Stimulated activated CD8-positive, alpha-beta memory T cell treated with anti-CD3 and anti-CD28 coated beads, Interleukin-15, amount 100 ng/mL, for 48 hours (primary cell): ENCODE results near the gene CDC40.

ENCODE experiments used
- DNase-seq, 2 donors: peaks; one replicate each; pipeline ENCODE4 v3.0.0-alpha.2; 2020; ENCODE audit warnings: low read depth in 2 of 2

The CDC40 gene

DNA sequence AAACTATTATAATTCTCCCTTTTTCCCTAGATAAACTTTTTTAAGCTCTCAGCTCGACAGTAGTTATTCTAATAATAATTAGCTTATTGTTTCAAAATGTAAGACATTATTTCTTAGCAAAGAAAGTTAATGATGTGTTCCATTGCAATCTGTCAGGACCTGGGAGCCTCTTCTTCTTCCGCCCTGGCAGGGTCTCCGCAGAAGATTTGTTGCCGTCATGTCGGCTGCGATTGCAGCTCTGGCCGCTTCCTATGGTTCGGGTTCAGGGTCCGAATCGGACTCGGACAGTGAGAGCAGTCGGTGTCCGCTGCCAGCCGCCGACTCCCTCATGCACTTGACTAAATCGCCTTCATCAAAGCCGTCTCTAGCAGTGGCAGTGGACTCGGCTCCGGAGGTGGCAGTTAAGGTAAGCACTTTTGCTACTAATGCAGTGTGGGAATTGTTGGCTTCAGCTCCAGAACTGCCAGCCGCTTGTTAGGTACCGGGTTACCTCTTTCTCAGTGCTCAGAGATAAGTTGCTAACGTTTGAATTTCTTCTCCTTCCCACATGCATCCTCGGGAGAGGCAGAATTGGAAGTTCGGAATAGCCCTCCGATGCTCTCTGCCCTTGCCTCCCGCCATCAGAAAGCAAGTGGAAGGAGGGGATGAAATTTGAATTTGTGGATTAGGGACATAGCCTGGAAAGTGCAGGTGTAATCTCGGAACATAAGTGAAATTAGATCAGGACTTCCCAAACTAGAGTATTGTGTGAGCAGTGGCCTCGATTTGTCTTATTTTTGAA, at the start of gene CDC40:
Gene CDC40, plus strand, starts transcription at position 200 of the 781 bp plus-strand sequence. Its CDS starts 18 bp downstream, at position 218.
- DNase-seq = peak; percentile 19 to 22

DNA sequence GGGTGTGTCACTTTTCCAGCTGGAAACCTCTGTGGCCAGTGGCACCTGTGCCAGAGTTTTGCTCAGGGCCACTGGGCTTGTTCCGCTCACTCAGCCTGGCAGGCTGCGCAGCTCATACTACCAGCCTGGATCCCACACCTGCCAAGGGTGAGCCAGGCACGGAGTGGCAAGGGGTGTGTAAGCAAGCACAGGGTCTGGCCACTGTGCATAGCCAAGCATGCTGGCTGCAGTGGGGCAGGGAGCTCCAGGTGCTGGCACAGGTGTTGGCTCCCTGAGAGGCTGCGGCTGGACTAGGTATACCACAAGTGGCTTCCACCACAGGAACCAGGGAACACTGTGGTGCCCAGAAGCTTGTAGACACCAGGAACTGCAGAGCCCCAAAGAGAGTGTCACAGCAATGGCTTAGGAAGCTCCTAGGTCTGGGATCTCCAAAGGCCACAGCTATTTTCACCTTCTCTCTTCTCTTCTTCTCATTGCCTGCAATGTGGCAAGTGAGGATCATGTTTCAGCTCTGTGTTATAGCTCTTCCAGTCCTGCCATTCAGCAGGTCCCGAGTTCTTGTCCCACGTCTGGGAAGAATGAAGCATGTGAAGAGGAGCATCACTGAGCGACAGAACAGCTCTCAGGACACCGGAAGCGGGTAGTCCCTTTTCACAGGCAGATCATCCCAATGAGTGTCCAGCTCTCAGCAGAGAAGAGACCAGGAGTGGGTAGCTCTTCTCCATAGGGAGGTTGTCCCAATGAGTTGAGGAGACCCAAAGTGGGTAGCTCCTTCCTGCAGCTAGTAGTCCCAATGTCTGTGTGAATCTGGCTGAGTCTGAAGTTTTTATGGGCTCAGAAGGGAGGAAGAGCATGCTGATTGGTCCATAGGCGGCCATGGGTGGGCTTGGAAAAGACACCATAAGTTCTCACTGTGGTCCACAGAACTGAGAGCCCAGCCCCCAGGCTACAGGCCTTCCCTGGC, 42.0 kb upstream of the CDC40 start:
- DNase-seq = no peak

DNA sequence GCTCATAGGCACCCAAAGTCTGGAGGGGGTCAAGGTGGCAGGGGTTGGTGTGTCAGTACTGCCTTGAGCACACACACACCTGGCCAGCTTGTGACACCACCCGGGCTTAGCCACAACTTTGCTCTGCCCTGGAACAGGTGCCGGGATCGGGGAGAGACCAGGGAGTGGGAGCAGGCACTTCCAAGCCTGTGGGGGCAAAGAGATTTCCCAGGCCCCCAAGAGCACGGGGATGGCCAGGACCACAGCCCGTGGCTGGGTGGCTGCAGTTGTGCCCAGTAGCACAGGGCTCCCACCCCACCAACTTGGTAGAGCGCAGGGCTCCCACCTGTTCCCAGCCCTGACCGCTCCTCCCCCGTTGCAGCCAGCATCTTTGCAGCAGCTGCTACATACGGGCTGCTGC, 41.2 kb upstream of the CDC40 start:
- DNase-seq = no peak

DNA sequence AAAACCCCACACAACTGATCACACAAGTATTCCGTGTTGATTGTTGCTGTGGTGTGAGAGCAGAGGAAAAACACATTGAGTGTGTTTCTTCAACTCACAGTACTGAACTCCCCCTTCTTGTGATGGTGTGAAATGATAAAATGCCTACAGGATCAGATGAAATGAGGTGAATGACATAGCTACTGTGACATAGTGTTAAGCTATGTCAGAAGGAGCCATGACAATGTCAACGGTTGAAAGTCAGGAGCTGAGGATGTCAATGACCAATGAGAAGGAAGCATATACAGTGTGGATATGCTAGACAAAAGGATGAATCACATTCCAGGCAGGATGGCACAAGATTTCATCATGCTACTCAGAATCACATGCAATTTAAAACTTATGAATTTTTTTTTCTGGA, 39.6 kb upstream of the CDC40 start:
- no peak for DNase-seq

DNA sequence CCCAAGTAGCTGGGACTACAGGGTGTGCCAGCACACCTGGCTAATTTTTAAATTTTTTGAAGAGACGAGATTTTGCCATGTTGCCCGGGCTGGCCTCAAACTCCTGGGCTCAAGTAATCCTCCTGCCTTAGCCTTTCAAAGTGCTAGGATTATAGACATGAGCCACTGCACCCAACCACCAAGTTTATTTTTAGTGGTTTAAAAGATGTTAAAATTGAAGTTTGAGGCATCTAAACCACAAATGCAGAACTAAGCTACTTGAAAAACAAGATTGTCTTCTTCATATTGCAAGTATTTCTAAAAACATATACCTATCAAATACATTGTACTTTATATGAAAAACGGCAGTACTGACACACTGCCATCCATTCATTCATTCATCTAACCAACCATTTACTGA, 32.4 kb upstream of the CDC40 start:
- DNase-seq = no peak

DNA sequence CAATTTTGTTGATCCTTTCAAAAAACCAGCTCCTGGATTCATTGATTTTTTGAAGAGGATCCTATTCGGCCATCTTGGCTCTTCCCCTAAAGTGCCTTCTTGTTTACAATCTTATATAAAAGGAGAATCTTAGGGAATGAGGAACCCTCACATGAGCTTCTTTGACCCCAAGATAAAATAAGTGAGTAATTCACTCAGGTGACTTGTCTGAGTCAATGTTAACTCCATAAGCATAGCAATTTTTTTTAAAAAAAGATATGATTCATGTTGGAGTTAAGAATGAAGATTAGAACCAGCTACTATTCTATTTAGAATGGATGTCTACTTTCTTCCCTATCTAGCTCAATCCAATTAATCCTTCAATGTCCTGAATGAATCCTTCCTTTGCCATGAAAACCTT, 21.7 kb upstream of the CDC40 start:
- no peak for DNase-seq

DNA sequence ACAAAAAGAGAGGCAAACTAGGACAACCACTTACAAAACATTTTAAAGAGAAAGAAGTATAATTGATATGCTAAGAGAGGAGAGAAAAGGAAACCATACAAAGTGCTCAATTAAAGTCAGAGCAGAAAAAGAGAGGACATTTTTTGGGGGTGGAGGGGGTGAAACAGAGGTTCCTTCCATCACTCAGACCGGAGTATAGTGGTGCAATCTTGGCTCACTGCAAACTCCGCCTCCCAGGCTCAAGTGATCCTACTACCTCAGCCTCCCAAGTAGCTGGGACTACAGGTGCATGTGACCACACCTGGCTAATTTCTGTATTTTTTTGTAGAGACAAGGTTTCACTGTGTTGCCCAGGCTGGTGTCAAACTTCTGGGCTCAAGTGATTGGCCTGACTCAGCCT, 10.1 kb upstream of the CDC40 start:
- DNase-seq = no peak

DNA sequence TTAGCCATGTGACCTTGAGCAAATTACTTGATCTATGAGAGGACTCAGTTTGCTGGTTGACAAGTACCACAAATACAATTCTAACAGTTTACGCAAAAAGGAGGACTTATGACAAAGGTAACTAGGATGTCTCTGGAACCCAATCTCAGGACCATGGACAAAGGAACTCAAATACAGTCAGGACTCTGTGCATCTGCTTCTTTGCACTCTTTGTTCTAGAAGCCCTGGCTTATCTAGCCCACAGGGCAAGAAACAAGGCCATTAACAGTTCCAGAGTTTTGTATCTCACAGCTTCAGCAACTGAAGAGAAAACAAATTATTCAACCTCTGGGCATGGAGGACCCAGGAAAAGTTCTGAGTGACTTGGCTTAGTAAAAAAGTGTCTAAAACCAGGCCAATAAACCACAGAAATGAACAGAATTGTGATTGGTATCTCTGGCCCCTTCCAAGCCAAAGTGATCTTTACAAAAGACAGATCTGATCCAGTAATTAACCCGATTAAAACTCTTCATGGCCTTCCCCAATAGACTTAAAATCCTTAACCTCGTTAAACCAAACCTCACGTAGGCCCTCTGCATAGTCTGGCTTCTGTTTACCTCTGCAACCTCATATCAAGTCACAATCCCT, 6.6 kb upstream of the CDC40 start:
- DNase-seq = no peak

DNA sequence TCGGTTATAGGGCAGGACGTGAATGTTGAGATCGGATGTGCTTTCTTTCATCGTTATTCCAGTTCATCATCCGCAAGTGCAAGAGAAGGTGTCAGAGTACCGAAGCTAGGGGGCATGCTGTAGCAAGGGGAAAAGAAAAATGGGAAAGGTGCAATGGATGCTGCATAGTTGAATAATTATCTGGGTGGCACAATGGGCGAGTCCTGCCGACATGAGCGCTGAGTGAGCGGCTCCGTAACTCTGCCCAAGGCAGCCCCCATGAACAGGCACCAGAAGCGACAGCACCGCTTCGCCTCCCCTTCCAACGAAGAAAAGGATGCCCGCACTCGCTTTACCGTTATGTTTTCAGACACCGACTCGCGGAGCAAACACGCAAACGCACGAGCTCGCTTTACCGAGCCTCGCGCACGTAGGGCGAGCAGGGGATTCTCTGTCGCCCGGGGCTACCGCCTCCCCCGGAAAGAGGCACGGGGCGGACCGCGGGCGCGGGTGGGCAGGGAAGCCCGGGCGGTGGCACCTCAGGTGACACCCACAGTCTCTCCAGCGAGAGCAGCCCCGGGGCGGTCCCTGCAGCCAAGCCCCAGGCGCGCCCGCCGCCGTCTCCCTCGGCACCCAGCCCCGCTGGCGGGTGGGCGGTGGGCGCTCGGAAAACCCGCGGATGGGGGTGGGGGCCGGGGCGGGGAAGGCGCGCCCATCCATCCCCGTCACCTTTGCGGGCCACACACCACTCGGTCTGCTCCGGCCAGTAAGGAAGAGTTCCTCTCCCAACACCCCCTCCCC, 1.4 kb upstream of the CDC40 start:
- DNase-seq = peak; percentile 32 to 44

DNA sequence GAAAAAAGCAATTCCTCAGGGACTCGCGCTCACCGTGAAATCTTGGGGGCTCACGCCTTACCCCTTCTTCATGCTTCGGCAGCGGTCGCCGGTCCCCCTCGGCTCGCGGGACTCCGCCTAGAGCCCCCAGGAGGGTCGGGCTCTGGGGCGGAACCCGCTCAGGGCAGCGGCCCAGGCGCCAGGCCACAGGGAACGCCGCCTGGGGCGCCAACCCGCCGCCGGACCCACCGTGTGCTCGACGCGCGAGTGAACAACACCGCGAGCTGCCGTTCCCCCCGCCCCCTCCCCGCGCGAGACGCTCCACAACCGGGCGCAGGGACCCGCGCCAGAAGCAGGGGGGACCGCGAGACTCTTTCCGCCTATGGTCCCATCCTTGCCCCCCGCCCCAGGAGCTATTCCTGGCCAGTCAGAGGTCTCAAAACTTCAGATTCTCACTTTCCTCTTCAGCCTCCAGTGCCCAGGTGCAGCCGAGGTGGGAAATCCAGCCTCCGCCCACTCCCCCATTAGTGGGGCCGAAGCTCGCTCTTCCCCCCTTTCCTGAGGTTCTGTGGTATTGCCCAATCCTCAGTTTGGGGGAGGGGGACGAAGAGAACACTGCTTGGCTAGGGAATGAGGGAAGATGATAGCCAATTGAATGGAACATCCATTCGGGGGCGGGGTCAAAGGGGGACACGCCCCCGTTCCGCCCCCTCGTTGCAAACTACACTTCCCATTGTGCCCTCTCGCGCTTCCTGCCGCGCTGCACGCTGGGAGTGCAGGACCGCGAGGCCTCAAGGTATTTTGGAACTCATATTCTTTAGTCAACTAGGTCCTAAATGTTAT, 610 bp upstream of the CDC40 start, which contains the start of gene WASF1:
Gene WASF1, minus strand, starts transcription at position 265 of the 822 bp plus-strand sequence. CDS start 52,069 bp downstream, outside the sequence.
- peak; percentile 83 to 87 for DNase-seq

DNA sequence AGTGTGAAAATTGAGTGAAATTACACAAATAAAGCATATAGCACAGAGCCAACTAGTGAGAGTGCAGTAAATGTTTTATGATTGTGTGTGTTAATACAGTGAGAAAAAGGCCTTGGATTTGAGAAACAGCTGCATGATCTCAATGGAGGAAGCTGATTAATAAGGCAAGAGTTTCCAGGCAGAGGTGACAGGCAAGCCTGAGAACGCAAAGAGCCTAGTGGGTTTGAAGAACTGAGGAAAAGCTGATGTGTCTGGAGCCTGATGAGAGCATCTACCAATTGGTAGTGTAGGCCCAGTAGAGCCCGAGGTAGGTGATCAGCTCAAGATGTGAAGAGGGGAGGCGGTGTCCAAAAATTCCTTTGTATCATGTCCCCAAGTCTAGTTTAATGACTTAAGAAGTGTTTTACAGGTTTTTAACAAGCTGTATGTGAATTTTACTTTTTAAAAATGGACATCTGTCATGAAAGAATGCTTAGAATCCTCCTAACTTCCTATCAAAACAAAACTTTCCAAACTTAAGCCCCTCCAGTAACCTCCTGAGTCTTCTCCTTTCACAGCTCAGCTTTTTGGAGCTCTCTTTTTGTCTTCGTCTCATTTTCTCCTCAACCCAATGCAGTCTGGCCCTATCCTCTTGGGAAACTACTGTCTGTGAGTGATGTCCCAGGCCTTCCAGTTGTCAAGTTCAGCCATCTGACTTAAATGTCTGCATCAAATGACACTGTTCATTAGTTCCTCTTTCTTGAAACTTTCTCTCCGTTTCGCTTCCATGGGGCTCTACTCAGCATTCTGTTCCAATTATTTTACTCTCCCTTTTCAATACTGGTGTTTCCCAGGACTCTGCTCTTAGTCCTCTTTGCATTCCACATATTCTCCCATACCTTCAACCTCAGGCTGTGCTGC, 1.2 kb downstream of the CDC40 start:
- DNase-seq = no peak

DNA sequence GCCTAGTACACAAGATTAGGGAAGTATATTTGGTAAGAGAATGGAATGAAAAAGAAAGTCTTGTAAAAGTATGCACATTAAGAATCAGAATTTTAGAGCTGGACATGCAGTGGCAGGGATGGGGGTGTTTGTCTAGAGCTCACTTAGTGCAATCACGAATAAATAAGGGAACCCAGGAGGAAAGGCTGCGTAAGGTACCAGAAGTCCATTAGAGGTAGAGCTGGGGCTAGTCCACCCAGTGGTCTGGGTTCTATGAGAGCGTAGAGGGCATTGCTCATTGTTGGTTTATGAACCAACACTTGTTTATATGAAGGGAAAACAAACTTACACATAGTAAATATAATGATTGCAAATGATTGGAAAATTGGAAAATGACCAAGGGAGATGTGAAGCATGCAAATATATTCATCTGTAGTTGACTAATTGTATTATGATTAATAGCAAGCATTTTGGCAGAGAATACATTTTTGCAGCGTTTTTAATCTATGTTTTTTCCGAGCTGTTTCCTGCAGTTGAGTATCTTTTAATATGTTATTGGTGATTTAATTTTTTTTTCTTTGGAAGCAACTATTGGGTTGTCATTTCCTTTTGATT, 3.2 kb downstream of the CDC40 start:
- DNase-seq = no peak

DNA sequence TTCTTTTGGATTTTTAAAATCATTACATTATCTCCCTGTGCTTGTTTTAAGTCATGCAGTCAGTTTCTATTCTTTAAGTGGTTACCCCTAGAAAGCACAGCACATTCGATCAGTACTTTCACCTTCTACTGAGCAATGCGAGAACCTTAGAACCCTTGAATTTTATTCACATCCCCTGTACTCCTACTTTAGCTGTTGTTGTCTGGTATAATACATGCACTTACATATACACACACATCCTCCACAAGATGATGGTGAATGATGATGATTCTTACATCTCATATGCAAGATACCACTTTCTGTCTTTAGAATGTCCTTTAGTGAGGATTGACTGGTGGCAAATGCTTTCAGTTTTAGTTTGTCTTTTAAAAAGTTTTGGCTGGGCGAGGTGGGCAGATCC, 5.7 kb downstream of the CDC40 start:
- no peak for DNase-seq

DNA sequence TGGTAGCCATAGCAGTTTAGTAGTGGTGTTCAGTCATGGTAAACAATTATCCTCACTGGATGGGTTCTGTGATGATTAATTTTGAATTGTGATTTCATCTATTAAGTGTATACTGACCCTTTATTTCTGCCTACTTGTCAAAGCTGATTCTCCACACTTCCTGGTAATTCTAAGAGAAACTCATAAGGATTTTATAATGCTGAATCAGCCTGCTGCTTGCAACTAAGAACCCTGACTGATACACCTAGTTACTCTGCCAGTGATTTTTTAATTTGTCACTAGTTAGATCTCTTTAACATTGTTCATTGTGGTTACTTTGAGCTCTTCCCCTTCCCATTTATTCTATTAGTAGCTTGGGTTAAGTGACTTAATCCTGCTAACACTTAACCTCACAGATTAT, 8.6 kb downstream of the CDC40 start:
- no peak for DNase-seq

DNA sequence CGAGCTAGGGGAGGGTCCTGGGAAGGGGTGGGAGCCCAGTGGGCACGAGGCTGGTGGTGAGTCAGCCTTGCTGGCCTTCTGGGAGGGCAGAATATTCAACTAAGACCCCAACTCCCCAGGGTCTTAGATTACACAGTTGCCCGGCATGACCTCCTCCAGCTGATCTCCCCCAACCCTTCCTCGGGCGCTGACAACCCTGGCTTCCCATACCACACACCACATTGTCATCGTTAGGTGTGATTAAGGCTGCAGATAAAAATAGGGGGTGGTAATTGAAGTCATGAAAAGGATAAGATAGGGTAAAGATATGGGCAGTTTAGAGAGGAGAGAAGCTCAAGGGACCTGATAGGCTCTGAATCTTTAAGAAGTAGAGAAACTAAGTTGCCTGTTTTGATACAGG, 10.5 kb downstream of the CDC40 start:
- DNase-seq = no peak

DNA sequence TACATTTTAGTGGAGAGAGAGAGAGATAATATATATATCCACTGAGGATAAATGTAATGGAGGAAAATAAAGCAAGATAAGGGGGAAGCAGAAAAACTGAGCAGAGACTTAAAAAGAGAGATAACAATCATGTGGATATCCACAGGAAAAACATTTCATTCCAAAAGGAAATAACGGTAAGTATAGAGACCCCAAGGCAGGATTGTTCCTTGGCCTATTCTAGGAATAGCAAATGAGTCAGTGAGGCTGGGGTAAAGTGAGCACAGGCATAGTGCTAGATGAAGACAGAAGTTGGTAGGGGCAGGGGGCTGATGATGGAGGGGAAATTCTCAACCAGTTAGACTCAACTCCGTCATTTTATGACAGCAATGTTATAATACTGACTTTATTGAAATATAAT, 11.2 kb downstream of the CDC40 start:
- DNase-seq = no peak

DNA sequence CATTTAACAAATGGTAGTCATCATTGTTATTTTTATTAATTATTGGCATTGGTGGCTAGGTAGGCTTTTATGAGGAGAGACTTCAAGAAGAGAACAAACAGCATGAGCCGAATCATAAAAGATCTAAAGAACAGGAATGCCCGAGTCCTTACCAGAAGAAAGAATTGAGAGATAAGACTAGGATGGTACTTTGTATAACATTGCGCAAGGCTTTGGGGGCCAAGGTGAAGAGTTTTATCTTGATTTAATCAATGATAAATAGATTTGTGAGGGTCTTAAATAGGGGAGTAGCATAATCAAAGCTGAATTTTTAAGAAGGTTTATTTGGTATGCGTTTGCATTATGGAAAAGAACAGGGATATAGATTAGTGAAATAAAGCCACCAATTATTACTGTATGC, 15.4 kb downstream of the CDC40 start:
- no peak for DNase-seq

DNA sequence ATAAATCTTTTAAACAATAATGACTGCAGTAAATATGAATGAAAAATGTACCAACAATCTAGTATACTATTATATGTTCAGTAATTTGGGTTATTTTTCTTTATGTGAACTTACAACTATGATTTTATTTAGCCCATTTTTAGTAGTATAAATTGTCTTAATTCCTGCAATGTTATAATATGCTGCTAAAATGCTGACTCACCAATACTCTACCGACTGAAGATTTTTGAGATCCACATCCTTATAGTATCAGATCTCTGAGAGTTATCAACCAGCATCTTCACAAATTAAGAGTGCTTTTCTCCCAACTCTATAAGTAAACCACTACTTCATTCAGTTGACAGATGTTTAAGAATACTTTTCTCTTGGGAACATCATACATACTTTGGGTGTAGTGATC, 16.6 kb downstream of the CDC40 start:
- no peak for DNase-seq

DNA sequence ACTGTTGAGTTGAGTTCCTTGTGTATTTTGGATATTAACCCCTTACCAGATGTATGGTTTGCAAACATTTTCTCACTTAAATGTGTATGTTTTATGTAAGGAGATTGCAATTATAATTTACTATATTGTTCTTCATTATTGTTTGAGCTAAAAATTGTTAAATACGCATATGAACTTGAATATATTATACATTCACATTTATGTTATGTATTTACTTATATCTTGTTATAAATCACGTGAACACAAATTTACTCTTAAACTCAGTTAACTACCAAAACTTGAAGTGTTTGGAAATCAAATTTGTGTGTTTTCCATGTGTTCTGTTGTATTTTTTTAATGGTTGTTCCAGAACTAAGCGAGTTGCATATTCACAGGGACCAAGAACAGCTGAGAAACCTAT, 18.3 kb downstream of the CDC40 start:
- DNase-seq = no peak
